Measurements from ENCODE around the gene MIXL1.
A peak's percentile ranks its signal among the peaks of the same experiment; 100 is the strongest.
"Not testable (repeated sequence)": the region's sequence is repeated elsewhere in the genome, so short reads cannot be mapped to it uniquely, and the experiment has no call there.

The MIXL1 gene

GRCh38 chr1:226255380-226255779 lies 31.9 kb downstream of the MIXL1 start:
- no peak overlapping the region for H3K27ac ChIP-seq (ENCODE audit: low read depth, low read length)
- H2AFZ ChIP-seq (ENCODE audit: insufficient read depth, low read length, poor library complexity): no peak overlapping the region
- no peaks in the 10 kb centered on the region for H3K27me3 ChIP-seq (ENCODE audit: insufficient read depth, low read length)
- H2BK120ac ChIP-seq (ENCODE audit: insufficient read depth, low read length, poor library complexity): no peak overlapping the region
- no peaks in the 10 kb centered on the region for H3K4me1 ChIP-seq (ENCODE audit: control insufficient read depth in 1 of 2, insufficient read depth in 2 of 2, low read length in 2 of 2)
- H3K9ac ChIP-seq (ENCODE audit: low read length): no peak overlapping the region
- H2BK5ac ChIP-seq (ENCODE audit: low read depth, low read length, poor library complexity): no peak overlapping the region
- H3K79me1 ChIP-seq (ENCODE audit: low read length): no peaks in the 10 kb centered on the region
- H3K4ac ChIP-seq (ENCODE audit: low read depth, low read length): no peak overlapping the region
- no peak for DNase-seq
- no peak overlapping the region for H4K8ac ChIP-seq (ENCODE audit: low read depth, low read length)
- H4K12ac ChIP-seq (ENCODE audit: low read depth, low read length): no peak overlapping the region
- H4K91ac ChIP-seq (ENCODE audit: low read depth, low read length): no peak overlapping the region
- no peaks in the 10 kb centered on the region for H3K9me3 ChIP-seq (ENCODE audit: insufficient read depth, low read depth, low read length)
- H3K23ac ChIP-seq (ENCODE audit: low read length): no peak overlapping the region
- H3K36me3 ChIP-seq (ENCODE audit: control insufficient read depth in 1 of 2, insufficient read depth in 2 of 2, low read length in 2 of 2): peaks cover 3 to 11% of the 10 kb centered on the region in 2 experiments
- H3K14ac ChIP-seq (ENCODE audit: low read length): no peak overlapping the region
- H3K4me2 ChIP-seq (ENCODE audit: low read length): no peak overlapping the region
- H3K4me3 ChIP-seq (ENCODE audit: low read depth, low read length): no peak overlapping the region
- no peak overlapping the region for H3K18ac ChIP-seq (ENCODE audit: low read length)
- H2BK12ac ChIP-seq (ENCODE audit: low read length): no peak overlapping the region
- WGBS (ENCODE audit: extremely low coverage, insufficient coverage, insufficient read length): no CpG with 5 or more reads among the region's 3 CpGs
- H3K79me2 ChIP-seq (ENCODE audit: control insufficient read depth, insufficient read depth, low read length, poor library complexity): no peaks in the 10 kb centered on the region
- H2AK5ac ChIP-seq (ENCODE audit: low read length): no peak overlapping the region

- Histone ChIP-seq H2BK12ac (ENCODE audit: low read length) (no peak overlapping the region), H3K79me1 (ENCODE audit: low read length) (no peaks in the 10 kb centered on the region), H2BK5ac (ENCODE audit: low read depth, low read length, poor library complexity) (no peak overlapping the region), H3K4me2 (ENCODE audit: low read length) (no peak overlapping the region), H3K18ac (ENCODE audit: low read length) (no peak overlapping the region), H3K9ac (ENCODE audit: low read length) (no peak overlapping the region), H3K27me3 (ENCODE audit: insufficient read depth, low read length) (no peaks in the 10 kb centered on the region), H3K27ac (ENCODE audit: low read depth, low read length) (no peak overlapping the region), H4K8ac (ENCODE audit: low read depth, low read length) (no peak overlapping the region), H3K36me3 (ENCODE audit: control insufficient read depth in 1 of 2, insufficient read depth in 2 of 2, low read length in 2 of 2) (peaks cover 8 to 17% of the 10 kb centered on the region in 2 experiments), H3K4ac (ENCODE audit: low read depth, low read length) (no peak overlapping the region), H2AK5ac (ENCODE audit: low read length) (no peak overlapping the region), H3K79me2 (ENCODE audit: control insufficient read depth, insufficient read depth, low read length, poor library complexity) (no peaks in the 10 kb centered on the region), H3K23ac (ENCODE audit: low read length) (no peak overlapping the region), H2AFZ (ENCODE audit: insufficient read depth, low read length, poor library complexity) (no peak overlapping the region), H3K9me3 (ENCODE audit: insufficient read depth, low read depth, low read length) (no peaks in the 10 kb centered on the region), H3K14ac (ENCODE audit: low read length) (no peak overlapping the region), H4K12ac (ENCODE audit: low read depth, low read length) (no peak overlapping the region), H3K4me3 (ENCODE audit: low read depth, low read length) (no peak overlapping the region), H4K91ac (ENCODE audit: low read depth, low read length) (no peak overlapping the region), H2BK120ac (ENCODE audit: insufficient read depth, low read length, poor library complexity) (no peak overlapping the region), H3K4me1 (ENCODE audit: control insufficient read depth in 1 of 2, insufficient read depth in 2 of 2, low read length in 2 of 2) (no peaks in the 10 kb centered on the region)
- no CpG with 5 or more reads among the region's 1 CpG for WGBS (ENCODE audit: extremely low coverage, insufficient coverage, insufficient read length)
- no peak for DNase-seq
Measured at GRCh38 chr1:226261818-226262217, 38.4 kb downstream of the MIXL1 start.

GRCh38 chr1:226268421-226269124 lies 45.1 kb downstream of the MIXL1 start:
- Histone ChIP-seq H3K14ac (ENCODE audit: low read length) (no peak overlapping the region), H3K9me3 (ENCODE audit: insufficient read depth, low read depth, low read length) (no peaks in the 10 kb centered on the region), H2BK5ac (ENCODE audit: low read depth, low read length, poor library complexity) (no peak overlapping the region), H3K9ac (ENCODE audit: low read length) (no peak overlapping the region), H3K27ac (ENCODE audit: low read depth, low read length) (peak overlapping the region; percentile 41), H3K4me1 (ENCODE audit: control insufficient read depth in 1 of 2, insufficient read depth in 2 of 2, low read length in 2 of 2) (peaks cover 11 to 12% of the 10 kb centered on the region in 2 experiments), H3K79me1 (ENCODE audit: low read length) (peaks cover 19% of the 10 kb centered on the region), H2BK120ac (ENCODE audit: insufficient read depth, low read length, poor library complexity) (no peak overlapping the region), H2AFZ (ENCODE audit: insufficient read depth, low read length, poor library complexity) (no peak overlapping the region), H2BK12ac (ENCODE audit: low read length) (no peak overlapping the region), H3K4me2 (ENCODE audit: low read length) (no peak overlapping the region), H3K27me3 (ENCODE audit: insufficient read depth, low read length) (no peaks in the 10 kb centered on the region), H2AK5ac (ENCODE audit: low read length) (no peak overlapping the region), H4K91ac (ENCODE audit: low read depth, low read length) (no peak overlapping the region), H3K4me3 (ENCODE audit: low read depth, low read length) (no peak overlapping the region), H4K8ac (ENCODE audit: low read depth, low read length) (no peak overlapping the region), H3K79me2 (ENCODE audit: control insufficient read depth, insufficient read depth, low read length, poor library complexity) (peaks cover 2% of the 10 kb centered on the region), H4K12ac (ENCODE audit: low read depth, low read length) (no peak overlapping the region), H3K4ac (ENCODE audit: low read depth, low read length) (no peak overlapping the region), H3K36me3 (ENCODE audit: control insufficient read depth in 1 of 2, insufficient read depth in 2 of 2, low read length in 2 of 2) (peaks cover 4 to 15% of the 10 kb centered on the region in 2 experiments), H3K18ac (ENCODE audit: low read length) (no peak overlapping the region), H3K23ac (ENCODE audit: low read length) (no peak overlapping the region)
- no CpG with 5 or more reads among the region's 3 CpGs for WGBS (ENCODE audit: extremely low coverage, insufficient coverage, insufficient read length)
- DNase-seq: no peak

GRCh38 chr1:226272233-226272902 lies 48.9 kb downstream of the MIXL1 start:
- H3K23ac ChIP-seq (ENCODE audit: low read length); H3K79me2 ChIP-seq (ENCODE audit: control insufficient read depth, insufficient read depth, low read length, poor library complexity); H3K36me3 ChIP-seq (ENCODE audit: control insufficient read depth in 1 of 2, insufficient read depth in 2 of 2, low read length in 2 of 2); H3K9ac ChIP-seq (ENCODE audit: low read length); DNase-seq; H3K27me3 ChIP-seq (ENCODE audit: insufficient read depth, low read length); H3K9me3 ChIP-seq (ENCODE audit: insufficient read depth, low read depth, low read length); H3K4me3 ChIP-seq (ENCODE audit: low read depth, low read length); H4K12ac ChIP-seq (ENCODE audit: low read depth, low read length); H3K4me2 ChIP-seq (ENCODE audit: low read length): not testable (repeated sequence)
- H3K4me1 ChIP-seq (ENCODE audit: control insufficient read depth in 1 of 2, insufficient read depth in 2 of 2, low read length in 2 of 2): peaks cover 11 to 14% of the 10 kb centered on the region in 2 experiments
- H3K14ac ChIP-seq (ENCODE audit: low read length): peak overlapping the region; percentile 91
- H3K27ac ChIP-seq (ENCODE audit: low read depth, low read length): peak overlapping the region; percentile 93
- H2AK5ac ChIP-seq (ENCODE audit: low read length): peak overlapping the region; percentile 100
- H2AFZ ChIP-seq (ENCODE audit: insufficient read depth, low read length, poor library complexity): peak overlapping the region; percentile 48
- peak overlapping the region; percentile 98 for H2BK120ac ChIP-seq (ENCODE audit: insufficient read depth, low read length, poor library complexity)
- peak overlapping the region; percentile 94 for H3K4ac ChIP-seq (ENCODE audit: low read depth, low read length)
- H3K79me1 ChIP-seq (ENCODE audit: low read length): peaks cover 23% of the 10 kb centered on the region
- H4K8ac ChIP-seq (ENCODE audit: low read depth, low read length): peak overlapping the region; percentile 85
- peak overlapping the region; percentile 97 for H2BK12ac ChIP-seq (ENCODE audit: low read length)
- no CpG with 5 or more reads among the region's 8 CpGs for WGBS (ENCODE audit: extremely low coverage, insufficient coverage, insufficient read length)
- peak overlapping the region; percentile 90 for H3K18ac ChIP-seq (ENCODE audit: low read length)
- peak overlapping the region; percentile 91 for H2BK5ac ChIP-seq (ENCODE audit: low read depth, low read length, poor library complexity)
- H4K91ac ChIP-seq (ENCODE audit: low read depth, low read length): peak overlapping the region; percentile 97
